ENCODE data around the gene CERS6.

DNA sequence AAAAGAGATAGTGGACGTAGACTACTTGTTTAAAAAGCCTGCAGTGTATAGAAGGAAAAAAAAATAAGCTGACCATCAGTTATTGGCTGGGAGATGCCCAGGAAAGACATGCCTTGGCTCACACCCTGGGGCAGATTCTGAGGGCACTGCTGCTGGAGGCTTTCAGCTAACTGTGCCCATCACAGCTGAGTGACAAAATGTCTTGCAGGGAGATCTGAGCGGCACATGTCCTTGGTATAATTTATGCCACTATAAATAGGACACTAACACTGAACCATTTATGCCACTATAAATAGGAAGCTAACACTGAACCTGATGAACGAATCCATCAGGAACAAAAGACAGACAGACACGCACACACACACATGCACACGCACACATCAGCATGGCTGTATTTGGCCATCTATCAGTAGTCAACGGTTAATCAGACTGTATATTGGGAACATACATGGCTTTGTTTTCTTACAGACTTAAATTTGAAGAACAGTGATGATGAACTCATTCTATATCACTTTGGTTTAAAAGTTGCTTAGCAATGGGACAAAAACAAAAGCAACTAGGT is 278.2 kb downstream of the CERS6 start:
- TF ChIP-seq POLR2AphosphoS5 (IDR thresholded peaks at IDR 0.05; ENCODE audit: borderline replicate concordance, low read depth, low read length) = no peak
- no peak for TF ChIP-seq EZH2 (IDR thresholded peaks at IDR 0.05)
- TF ChIP-seq FOXP2 (optimal IDR thresholded peaks at IDR 0.05; ENCODE audit: control extremely low read depth, extremely low read length, insufficient read depth) = no peak

All from SK-N-MC (cell line).